Panc1 (cell line): ENCODE data around the gene R3HDM2.

ENCODE experiments used
- POLR2AphosphoS5 ChIP-seq: IDR thresholded peaks from 2 replicates; pipeline ENCODE4 v1.6.1; 2012; ENCODE audit warnings: mild to moderate bottlenecking, low read depth, low read length, moderate library complexity
- TF ChIP-seq, protein P1 (sequence below): fragments of 450-650 bp; IDR thresholded peaks from 2 replicates; pipeline ENCODE4 v1.5.1; 2017; ENCODE audit warnings: mild to moderate bottlenecking

DNA sequence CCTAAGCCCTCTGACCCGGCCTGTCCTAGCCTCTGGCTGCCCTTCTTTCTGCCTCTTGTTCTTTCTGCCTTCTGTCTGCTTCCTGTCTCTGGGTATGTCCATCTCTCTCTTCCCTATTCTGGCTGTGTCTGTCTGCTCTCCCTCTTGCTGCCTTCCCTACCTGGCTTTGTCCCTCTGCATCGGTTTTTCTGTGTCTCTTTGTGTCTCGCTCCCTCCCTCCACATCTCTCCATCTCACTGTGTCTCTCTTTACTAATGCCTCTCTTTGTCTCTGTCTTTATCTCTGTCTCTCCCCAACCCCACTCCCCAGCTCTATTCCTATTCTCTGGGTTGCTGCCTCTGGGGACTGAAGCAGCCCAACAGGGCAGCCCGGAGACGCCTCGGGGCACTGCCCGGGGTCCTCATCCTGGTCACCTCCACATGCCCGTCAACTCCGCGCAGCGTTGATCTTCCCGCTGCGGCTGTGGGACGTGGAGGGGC, 191.2 kb downstream of the R3HDM2 start:
- TF ChIP-seq, protein P1, sequence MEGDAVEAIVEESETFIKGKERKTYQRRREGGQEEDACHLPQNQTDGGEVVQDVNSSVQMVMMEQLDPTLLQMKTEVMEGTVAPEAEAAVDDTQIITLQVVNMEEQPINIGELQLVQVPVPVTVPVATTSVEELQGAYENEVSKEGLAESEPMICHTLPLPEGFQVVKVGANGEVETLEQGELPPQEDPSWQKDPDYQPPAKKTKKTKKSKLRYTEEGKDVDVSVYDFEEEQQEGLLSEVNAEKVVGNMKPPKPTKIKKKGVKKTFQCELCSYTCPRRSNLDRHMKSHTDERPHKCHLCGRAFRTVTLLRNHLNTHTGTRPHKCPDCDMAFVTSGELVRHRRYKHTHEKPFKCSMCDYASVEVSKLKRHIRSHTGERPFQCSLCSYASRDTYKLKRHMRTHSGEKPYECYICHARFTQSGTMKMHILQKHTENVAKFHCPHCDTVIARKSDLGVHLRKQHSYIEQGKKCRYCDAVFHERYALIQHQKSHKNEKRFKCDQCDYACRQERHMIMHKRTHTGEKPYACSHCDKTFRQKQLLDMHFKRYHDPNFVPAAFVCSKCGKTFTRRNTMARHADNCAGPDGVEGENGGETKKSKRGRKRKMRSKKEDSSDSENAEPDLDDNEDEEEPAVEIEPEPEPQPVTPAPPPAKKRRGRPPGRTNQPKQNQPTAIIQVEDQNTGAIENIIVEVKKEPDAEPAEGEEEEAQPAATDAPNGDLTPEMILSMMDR = no peak
- no peak for TF ChIP-seq POLR2AphosphoS5
